HG03280 (cell line): ENCODE results near the gene RAB3IL1.

Experiments used
- ATAC-seq: cut with Tn5 transposase; IDR thresholded peaks from one replicate; pipeline ENCODE4 v1.9.1; 2021; ENCODE audit warnings: mild to moderate bottlenecking, moderate library complexity; ENCODE audit not compliant: unreplicated experiment

The RAB3IL1 gene

GRCh38 chr11:61919705-61920631 is 2.6 kb upstream of the RAB3IL1 start:
- ATAC-seq, result no peak

GRCh38 chr11:61918938-61919704 is 1.8 kb upstream of the RAB3IL1 start:
- no peak for ATAC-seq

- ATAC-seq, result no peak
These were observed 1.0 kb upstream of the RAB3IL1 start for GRCh38 chr11:61918251-61918937.

- no peak for ATAC-seq
These were observed 531 bp downstream of the RAB3IL1 start for GRCh38 chr11:61916737-61917333.

- ATAC-seq, result no peak
These were observed 2.7 kb downstream of the RAB3IL1 start for GRCh38 chr11:61914471-61915171.

- no peak for ATAC-seq
These were observed 3.5 kb downstream of the RAB3IL1 start for GRCh38 chr11:61913699-61914395.

- no peak for ATAC-seq
These were observed 4.2 kb downstream of the RAB3IL1 start for GRCh38 chr11:61912991-61913698.

GRCh38 chr11:61912530-61912898 is 4.9 kb downstream of the RAB3IL1 start:
- no peak for ATAC-seq

GRCh38 chr11:61911701-61912529 is 5.5 kb downstream of the RAB3IL1 start:
- ATAC-seq, result no peak

- ATAC-seq, result no peak
These were observed 6.2 kb downstream of the RAB3IL1 start for GRCh38 chr11:61911128-61911700.

GRCh38 chr11:61910187-61911127 is 6.9 kb downstream of the RAB3IL1 start:
- no peak for ATAC-seq

GRCh38 chr11:61908730-61909316 is 8.5 kb downstream of the RAB3IL1 start:
- ATAC-seq, result no peak

- no peak for ATAC-seq
These were observed 9.3 kb downstream of the RAB3IL1 start for GRCh38 chr11:61907871-61908729.

- no peak for ATAC-seq
These were observed 10.1 kb downstream of the RAB3IL1 start for GRCh38 chr11:61907282-61907681.

GRCh38 chr11:61906522-61906909 is 10.8 kb downstream of the RAB3IL1 start:
- ATAC-seq, result no peak
